ENCODE measurements around the gene OR52N1.

Gene OR52N1

DNA sequence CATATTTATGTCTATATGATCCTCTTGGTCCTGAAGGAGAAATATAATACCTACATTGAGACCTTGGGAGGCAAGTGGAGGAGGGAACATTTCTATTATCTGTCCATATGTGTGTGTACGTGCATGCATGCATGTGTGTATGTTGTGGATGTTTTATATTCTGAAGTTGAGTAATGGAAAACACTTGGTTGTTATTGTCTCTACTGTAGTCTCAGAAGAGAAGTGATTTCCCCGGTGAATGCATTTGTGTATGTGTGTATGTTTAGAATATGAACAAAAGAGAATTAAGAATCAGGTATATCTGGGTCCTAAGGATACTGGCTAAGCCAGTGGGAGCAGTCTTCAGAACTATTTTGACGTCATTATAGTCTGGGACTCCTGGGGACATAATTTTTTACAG lies at the start of gene OR52N1:
OR52N1 (minus strand) TSS at position 101 of the 400 bp plus-strand sequence. CDS start 2,449 bp downstream, outside the sequence.
- TF ChIP-seq, protein P1, sequence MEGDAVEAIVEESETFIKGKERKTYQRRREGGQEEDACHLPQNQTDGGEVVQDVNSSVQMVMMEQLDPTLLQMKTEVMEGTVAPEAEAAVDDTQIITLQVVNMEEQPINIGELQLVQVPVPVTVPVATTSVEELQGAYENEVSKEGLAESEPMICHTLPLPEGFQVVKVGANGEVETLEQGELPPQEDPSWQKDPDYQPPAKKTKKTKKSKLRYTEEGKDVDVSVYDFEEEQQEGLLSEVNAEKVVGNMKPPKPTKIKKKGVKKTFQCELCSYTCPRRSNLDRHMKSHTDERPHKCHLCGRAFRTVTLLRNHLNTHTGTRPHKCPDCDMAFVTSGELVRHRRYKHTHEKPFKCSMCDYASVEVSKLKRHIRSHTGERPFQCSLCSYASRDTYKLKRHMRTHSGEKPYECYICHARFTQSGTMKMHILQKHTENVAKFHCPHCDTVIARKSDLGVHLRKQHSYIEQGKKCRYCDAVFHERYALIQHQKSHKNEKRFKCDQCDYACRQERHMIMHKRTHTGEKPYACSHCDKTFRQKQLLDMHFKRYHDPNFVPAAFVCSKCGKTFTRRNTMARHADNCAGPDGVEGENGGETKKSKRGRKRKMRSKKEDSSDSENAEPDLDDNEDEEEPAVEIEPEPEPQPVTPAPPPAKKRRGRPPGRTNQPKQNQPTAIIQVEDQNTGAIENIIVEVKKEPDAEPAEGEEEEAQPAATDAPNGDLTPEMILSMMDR (IDR thresholded peaks at IDR 0.05; ENCODE audit: control insufficient read depth, extremely low read depth, insufficient read depth), result no peak
- DNase-seq (ENCODE audit: low read depth), result no peak
- H3K4me3 ChIP-seq (ENCODE audit: low read depth, low read length), result no peak within 1 kb of the TSS

DNA sequence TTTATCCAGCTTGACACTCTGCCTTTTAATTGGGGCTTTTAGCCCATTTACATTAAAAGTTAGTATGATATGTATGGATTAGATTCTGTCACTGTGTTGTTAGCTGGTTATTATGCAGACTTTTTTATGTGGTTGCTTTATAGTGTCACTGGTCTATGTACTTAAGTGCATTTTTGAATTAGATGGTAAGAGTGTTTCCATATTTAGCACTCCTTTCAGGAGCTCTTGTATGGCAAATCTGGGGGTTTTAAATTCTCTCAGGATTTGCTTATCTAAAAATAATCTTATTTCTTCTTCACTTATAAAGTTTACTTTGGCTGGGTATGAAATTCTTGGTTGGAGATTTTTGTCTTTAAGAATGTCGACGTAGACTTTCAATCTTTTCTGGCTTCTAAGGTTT lies 46.6 kb upstream of the OR52N1 start:
- TF ChIP-seq, protein P1 (IDR thresholded peaks at IDR 0.05; ENCODE audit: control insufficient read depth, extremely low read depth, insufficient read depth), result no peak
- DNase-seq (ENCODE audit: low read depth), result no peak
- H3K4me3 ChIP-seq (ENCODE audit: low read depth, low read length), result no peak overlapping the region

DNA sequence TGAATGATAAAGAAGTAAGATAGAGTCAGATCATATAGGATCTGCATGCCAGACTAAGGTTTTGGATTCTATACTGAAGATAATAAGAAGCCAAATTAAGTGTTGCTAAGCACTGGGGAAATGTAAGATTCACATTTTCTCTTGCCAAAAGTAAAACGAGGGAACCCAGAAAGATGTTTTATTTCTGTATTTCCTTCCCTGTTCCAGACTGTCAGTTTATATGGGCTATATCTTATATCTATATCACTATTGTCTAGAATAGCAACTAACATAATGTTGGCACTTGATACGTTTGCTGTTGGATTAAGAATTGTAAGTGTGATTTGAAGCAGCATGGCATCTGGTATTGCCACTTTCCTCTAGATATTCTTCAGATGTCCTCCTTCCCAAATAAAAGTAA lies 42.4 kb upstream of the OR52N1 start:
- TF ChIP-seq, protein P1 (IDR thresholded peaks at IDR 0.05; ENCODE audit: control insufficient read depth, extremely low read depth, insufficient read depth), result no peak
- no peak for DNase-seq (ENCODE audit: low read depth)
- no peak overlapping the region for H3K4me3 ChIP-seq (ENCODE audit: low read depth, low read length)

DNA sequence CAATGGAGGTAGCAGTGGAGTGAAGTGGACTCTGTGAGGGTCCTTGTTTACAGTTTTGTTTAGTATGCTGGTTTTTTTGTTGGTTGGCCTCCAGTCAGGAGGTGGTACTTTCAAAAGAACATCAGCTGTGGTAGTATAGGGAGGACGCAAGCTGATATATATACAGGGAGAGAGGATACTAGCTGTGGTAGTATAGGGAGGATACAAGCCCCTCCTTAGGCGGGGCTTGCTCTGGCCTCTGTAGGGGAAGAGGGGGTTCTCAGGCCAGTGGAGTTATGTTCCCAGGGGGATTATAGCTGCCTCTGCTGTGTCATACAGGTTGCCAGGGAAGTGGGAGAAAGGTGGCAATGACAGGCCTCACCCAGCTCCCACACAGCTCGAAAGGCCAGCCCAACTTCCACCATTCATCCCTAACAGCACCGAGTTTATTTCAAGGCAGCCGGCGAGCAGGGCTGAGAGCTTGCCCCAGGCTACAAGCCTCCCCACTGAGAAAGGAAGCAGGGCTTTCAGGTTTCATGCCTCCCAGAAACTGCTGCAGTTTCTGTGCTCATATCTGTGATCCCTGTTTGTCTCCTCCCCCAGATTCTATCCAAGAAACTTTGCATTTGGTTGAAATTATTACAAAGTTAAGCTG lies 40.2 kb upstream of the OR52N1 start:
- DNase-seq (ENCODE audit: low read depth), result no peak
- TF ChIP-seq, protein P1 (IDR thresholded peaks at IDR 0.05; ENCODE audit: control insufficient read depth, extremely low read depth, insufficient read depth), result no peak
- H3K4me3 ChIP-seq (ENCODE audit: low read depth, low read length), result no peak overlapping the region

DNA sequence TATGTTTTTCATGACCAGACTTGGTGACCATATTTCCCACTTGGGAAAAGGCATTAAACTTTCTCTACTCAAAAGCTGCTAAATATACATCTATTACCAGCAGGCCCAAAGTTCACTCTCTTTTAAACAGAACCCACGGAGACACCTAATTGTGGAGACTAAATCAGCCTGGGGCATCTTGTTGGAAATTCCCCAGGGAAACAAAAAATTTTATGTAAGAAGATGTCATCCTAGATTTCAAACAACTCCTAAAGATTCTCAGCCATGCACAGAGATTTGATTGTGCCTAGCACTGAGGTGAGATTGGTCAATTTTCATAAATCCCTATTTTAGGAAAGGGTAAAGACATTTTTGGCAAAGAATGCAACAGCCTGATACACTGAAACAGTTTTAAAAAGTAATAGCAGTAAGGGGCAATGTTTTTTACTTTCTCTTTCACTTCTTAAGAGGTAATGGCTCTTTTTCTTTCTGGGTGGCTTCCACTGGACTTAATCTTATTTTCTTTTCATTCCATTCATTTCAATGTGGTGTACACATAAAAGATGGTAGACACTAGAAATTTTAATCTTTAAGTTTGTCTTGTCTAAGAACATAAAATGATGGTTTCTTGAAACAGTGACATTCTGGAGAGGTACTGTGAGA lies 27.3 kb upstream of the OR52N1 start:
- TF ChIP-seq, protein P1 (IDR thresholded peaks at IDR 0.05; ENCODE audit: control insufficient read depth, extremely low read depth, insufficient read depth), result no peak
- H3K4me3 ChIP-seq (ENCODE audit: low read depth, low read length), result no peak overlapping the region
- DNase-seq (ENCODE audit: low read depth), result no peak

DNA sequence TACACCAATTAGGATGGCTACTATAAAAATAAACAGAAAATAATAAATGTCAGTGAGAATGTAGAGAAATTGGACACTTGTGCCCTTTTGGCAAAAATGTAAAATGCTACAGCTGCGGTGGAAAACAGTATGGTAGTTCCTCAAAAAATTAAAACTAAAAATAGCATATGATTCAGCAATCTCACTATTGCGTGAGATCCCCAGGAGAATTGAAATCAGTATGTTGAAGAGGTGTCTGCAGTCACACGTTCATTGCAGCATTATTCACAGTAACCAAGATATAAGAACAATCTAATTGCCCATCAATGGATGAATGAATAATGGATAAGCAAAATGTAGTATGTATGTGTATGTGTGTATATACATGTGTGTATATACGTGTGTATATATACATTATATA lies 24.5 kb upstream of the OR52N1 start:
- TF ChIP-seq, protein P1 (IDR thresholded peaks at IDR 0.05; ENCODE audit: control insufficient read depth, extremely low read depth, insufficient read depth), result no peak
- no peak for DNase-seq (ENCODE audit: low read depth)
- no peak overlapping the region for H3K4me3 ChIP-seq (ENCODE audit: low read depth, low read length)

Measured in LNCaP clone FGC (cell line).